ENCODE results near the gene PLCD1. TPM values are rescaled to one million over a fixed set of nuclear protein-coding genes. Genes with fewer than 3 reads are reported as not detected.

The PLCD1 gene
- total RNA-seq, 1 donor: 15.5 TPM

DNA sequence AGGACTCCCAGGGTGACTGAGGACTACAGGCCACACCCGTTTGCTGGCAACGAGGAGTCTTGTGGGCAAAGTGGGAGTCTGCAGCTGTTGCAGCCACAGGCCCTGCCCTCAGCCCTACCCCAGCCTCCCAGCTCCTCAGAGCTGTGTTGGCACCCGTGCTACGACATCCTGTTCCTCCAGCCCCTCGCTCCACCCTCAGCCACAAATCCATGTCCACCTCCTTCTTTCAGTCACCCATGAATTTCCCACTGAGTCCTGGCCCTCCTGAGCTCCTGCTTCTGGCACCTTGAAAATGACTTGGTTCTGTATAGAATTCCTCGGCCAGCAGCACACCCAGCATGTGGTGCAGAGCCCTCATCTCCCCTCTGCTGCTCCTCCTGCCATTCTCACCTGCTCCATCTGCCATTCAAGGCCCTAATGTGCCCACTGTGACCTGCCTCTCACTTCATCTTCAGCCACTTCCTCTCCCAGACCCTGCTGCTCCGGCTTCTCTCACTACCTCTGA lies 59.8 kb downstream of the PLCD1 start:
- TF ChIP-seq, protein P1, sequence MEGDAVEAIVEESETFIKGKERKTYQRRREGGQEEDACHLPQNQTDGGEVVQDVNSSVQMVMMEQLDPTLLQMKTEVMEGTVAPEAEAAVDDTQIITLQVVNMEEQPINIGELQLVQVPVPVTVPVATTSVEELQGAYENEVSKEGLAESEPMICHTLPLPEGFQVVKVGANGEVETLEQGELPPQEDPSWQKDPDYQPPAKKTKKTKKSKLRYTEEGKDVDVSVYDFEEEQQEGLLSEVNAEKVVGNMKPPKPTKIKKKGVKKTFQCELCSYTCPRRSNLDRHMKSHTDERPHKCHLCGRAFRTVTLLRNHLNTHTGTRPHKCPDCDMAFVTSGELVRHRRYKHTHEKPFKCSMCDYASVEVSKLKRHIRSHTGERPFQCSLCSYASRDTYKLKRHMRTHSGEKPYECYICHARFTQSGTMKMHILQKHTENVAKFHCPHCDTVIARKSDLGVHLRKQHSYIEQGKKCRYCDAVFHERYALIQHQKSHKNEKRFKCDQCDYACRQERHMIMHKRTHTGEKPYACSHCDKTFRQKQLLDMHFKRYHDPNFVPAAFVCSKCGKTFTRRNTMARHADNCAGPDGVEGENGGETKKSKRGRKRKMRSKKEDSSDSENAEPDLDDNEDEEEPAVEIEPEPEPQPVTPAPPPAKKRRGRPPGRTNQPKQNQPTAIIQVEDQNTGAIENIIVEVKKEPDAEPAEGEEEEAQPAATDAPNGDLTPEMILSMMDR (IDR thresholded peaks at IDR 0.05; ENCODE audit: insufficient read depth, low read depth, low read length): no peak
- no peak overlapping the region for H3K4me3 ChIP-seq (ENCODE audit: low read depth, low read length)
- no peak for DNase-seq (ENCODE audit: low read depth)

DNA sequence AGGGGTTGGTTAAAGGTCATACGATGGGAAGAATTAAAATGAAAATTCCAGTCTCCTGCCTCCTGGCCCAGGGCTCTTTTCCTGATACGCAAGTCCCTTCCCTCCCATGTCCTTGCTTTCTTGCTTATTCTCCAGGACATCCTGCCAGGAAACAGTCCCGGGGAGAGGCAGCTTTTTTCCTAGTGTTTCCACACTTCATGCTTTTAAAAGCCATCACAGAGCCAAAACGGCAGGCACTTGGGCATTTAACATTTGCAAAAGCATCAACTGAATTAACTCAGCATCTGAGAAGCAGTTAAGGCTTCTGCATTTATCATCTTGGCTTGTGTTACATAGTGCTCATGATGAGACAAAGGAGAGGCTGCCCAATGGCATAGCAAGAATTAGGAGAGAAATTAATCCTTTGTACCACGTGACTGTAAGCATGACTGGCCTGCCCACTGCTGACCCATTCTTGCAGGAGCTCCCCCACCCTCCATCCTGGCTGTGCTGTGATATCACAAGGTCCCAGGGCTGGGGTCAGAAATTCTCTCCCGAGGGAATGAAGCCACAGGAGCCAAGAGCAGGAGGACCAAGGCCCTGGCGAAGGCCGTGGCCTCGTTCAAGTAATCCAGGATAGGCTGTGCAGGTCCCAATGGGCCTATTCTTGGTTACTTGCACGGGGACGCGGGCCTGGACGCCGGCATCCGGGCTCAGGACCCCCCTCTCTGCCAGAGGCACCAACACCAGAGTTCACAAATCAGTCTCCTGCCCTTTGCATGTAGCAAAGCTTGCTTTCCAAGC lies 60.4 kb downstream of the PLCD1 start:
- DNase-seq (ENCODE audit: low read depth): no peak
- no peak overlapping the region for H3K4me3 ChIP-seq (ENCODE audit: low read depth, low read length)
- TF ChIP-seq, protein P1 (IDR thresholded peaks at IDR 0.05; ENCODE audit: insufficient read depth, low read depth, low read length): no peak

DNA sequence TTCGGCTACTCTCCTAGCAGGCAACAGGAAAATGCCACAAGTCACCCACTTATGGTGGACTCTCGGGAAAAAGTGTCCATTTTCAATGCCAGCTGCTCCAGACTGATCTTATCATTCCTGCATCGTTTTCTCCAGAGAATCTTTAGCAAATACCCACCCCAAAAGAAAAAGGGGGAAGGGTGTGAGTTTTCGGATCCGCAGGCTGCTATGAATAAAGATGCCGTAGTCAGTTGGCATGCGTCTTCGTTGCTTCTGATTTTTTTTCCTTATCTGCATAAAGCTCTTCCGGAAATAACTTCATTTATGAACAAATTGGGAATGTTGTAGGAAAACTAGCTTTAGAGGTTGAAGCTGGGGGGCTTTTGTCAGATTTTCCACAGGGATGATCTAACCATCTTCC lies 61.2 kb downstream of the PLCD1 start:
- H3K4me3 ChIP-seq (ENCODE audit: low read depth, low read length): no peak overlapping the region
- no peak for DNase-seq (ENCODE audit: low read depth)
- TF ChIP-seq, protein P1 (IDR thresholded peaks at IDR 0.05; ENCODE audit: insufficient read depth, low read depth, low read length): no peak

DNA sequence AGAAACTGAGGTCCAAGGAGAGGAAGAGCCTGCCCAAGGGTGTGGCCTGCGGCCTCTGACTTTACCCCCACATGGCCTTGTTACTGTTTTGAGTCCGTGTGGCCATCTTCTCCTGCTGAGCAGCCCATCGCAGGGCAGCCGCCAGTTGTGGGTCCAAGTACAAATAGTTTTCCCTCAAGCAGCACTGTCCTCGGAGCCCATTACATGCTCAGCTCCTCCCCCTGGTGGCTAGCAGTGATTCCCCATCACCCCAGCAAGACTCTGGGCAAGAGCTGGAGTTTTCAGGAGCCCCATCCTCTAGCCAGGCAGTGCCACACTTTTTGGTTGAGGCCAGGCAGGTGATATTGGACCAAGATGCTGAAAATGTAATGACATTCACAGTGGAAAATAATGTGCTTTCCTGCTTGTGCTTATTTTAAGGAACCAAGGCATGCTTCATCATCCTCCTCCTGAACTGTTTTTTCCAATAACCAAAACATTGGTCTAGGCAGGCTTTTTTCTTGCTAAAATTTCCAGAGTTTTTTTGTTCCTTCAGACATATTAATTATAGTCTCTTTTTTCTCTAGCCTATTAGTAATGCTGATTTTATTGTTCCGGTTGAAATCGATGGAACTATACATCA lies 62.1 kb downstream of the PLCD1 start:
- TF ChIP-seq, protein P1 (IDR thresholded peaks at IDR 0.05; ENCODE audit: insufficient read depth, low read depth, low read length): peak; percentile 99
- peak; percentile 73 for DNase-seq (ENCODE audit: low read depth)
- H3K4me3 ChIP-seq (ENCODE audit: low read depth, low read length): no peak overlapping the region

DNA sequence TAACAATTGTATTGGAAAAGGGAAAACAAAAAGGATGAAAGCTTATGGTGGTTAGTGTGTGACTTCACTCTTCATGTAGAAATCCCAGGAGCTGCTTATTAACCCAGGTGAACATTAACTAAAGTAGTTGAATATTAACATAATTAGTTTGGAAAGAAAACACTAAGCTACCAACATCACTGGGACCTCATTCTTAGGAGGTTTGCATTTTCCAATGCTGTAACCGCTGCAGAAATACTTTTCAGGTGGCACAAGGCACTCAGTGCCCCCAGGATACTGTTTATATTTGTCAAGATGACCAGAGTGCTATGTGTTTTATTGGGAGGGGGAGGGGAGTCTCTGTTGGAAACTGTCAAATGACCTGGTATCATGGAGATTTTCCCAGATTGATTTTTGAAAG lies 64.7 kb downstream of the PLCD1 start:
- no peak for DNase-seq (ENCODE audit: low read depth)
- H3K4me3 ChIP-seq (ENCODE audit: low read depth, low read length): no peak overlapping the region
- TF ChIP-seq, protein P1 (IDR thresholded peaks at IDR 0.05; ENCODE audit: insufficient read depth, low read depth, low read length): no peak

DNA sequence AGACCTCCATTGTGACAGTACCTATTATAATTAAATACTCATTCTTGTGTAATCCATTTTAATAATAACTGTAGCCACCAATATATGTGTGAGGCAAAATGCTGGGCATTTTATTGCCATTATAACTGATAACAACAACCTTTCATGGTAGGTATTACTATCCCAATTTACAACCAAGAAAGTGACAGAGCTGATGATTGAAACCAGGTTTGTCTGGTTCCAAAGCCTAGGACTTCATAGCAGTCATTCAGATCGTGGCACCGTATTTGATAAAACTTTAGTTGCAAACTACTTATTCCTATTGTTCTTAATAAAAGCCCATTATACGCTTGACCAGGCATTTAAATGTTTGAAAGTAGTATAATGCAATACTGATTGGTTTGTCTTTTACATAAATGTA lies 65.3 kb downstream of the PLCD1 start:
- TF ChIP-seq, protein P1 (IDR thresholded peaks at IDR 0.05; ENCODE audit: insufficient read depth, low read depth, low read length): no peak
- H3K4me3 ChIP-seq (ENCODE audit: low read depth, low read length): no peak overlapping the region

More for the DNA sequence above, 65.3 kb downstream of the PLCD1 start:
- no peak for DNase-seq (ENCODE audit: low read depth)
